GM23338 (cell line): Measurements from ENCODE around the gene CREB1. TPM values are rescaled to one million over a fixed set of nuclear protein-coding genes. Genes with fewer than 3 reads are reported as not detected.

ENCODE experiments used
- ATAC-seq: fragments of 200-7000 bp; cut with Tn5 transposase; 3 replicates; pipeline ENCODE4 v1.9.1; 2020
- DNase-seq: peaks from one replicate; pipeline ENCODE4 v3.0.0-alpha.2; 2015; ENCODE audit warnings: low spot score
- H2AFZ ChIP-seq: fragments of 200-600 bp; sonication (generic); 2 replicates; pipeline ENCODE4 v1.8.0; 2016; ENCODE audit warnings: antibody characterized with exemption, mild to moderate bottlenecking, moderate library complexity
- H3F3A ChIP-seq: fragments of 200-600 bp; sonication (generic); replicated peaks from 2 replicates; pipeline ENCODE4 v1.8.0; 2017; ENCODE audit warnings: antibody characterized with exemption, mixed run types, low read depth
- H3K27ac ChIP-seq: fragments of 200-600 bp; sonication (generic); 2 replicates; pipeline ENCODE4 v1.6.1; 2016; ENCODE audit warnings: low read depth
- H3K27me3 ChIP-seq: fragments of 200-600 bp; sonication (generic); 2 replicates; pipeline ENCODE4 v1.8.0; 2016; ENCODE audit warnings: mild to moderate bottlenecking, mixed run types, moderate library complexity; ENCODE audit not compliant: insufficient read depth
- H3K36me3 ChIP-seq: fragments of 200-600 bp; sonication (generic); 2 replicates; pipeline ENCODE4 v1.8.0; 2016; ENCODE audit warnings: mild to moderate bottlenecking; ENCODE audit not compliant: insufficient read depth
- H3K4me1 ChIP-seq: fragments of 200-600 bp; sonication (generic); 2 replicates; pipeline ENCODE4 v1.8.0; 2016; ENCODE audit warnings: mild to moderate bottlenecking, moderate library complexity; ENCODE audit not compliant: insufficient read depth
- H3K4me2 ChIP-seq: fragments of 200-600 bp; sonication (generic); 2 replicates; pipeline ENCODE4 v1.7.1; 2017; ENCODE audit warnings: mixed run types
- H3K4me3 ChIP-seq: fragments of 200-600 bp; sonication (generic); 2 replicates; pipeline ENCODE4 v1.6.1; 2016; ENCODE audit warnings: mixed run types
- H3K79me2 ChIP-seq: fragments of 200-600 bp; sonication (generic); replicated peaks from 2 replicates; pipeline ENCODE4 v1.8.0; 2017; ENCODE audit warnings: mild to moderate bottlenecking; ENCODE audit not compliant: insufficient read depth
- H3K9me2 ChIP-seq: fragments of 200-600 bp; sonication (generic); 2 replicates; pipeline ENCODE4 v1.8.0; 2017; ENCODE audit not compliant: insufficient read depth
- H4K20me1 ChIP-seq: fragments of 200-600 bp; sonication (generic); replicated peaks from 2 replicates; pipeline ENCODE4 v1.8.0; 2017; ENCODE audit warnings: mild to moderate bottlenecking; ENCODE audit not compliant: insufficient read depth
- H3K27ac Mint-ChIP-seq: 2 replicates; pipeline ENCODE4 v1.8.0; 2020; ENCODE audit warnings: inconsistent platforms, mild to moderate bottlenecking, moderate library complexity, mixed read lengths
- H3K27me3 Mint-ChIP-seq: 3 replicates; pipeline ENCODE4 v1.8.0; 2022; ENCODE audit warnings: low read depth, mild to moderate bottlenecking, moderate library complexity, mixed read lengths, inconsistent platforms; ENCODE audit not compliant: insufficient read depth, poor library complexity
- H3K36me3 Mint-ChIP-seq: 3 replicates; pipeline ENCODE4 v1.8.0; 2021; ENCODE audit warnings: low read depth, mild to moderate bottlenecking, inconsistent platforms, moderate library complexity, mixed read lengths
- H3K4me1 Mint-ChIP-seq: 3 replicates; pipeline ENCODE4 v1.8.0; 2020; ENCODE audit warnings: mild to moderate bottlenecking, inconsistent platforms, mixed read lengths
- H3K4me3 Mint-ChIP-seq: 3 replicates; pipeline ENCODE4 v1.8.0; 2021; ENCODE audit warnings: moderate library complexity, mild to moderate bottlenecking, inconsistent platforms, mixed read lengths
- H3K9me3 Mint-ChIP-seq: 3 replicates; pipeline ENCODE4 v1.8.0; 2020; ENCODE audit warnings: moderate library complexity, mild to moderate bottlenecking, inconsistent platforms, mixed read lengths
- CTCF ChIP-seq, 2 experiments: fragments of 200-600 bp in 1 of 2; sonication (generic) in 1 of 2; conservative IDR thresholded peaks; 2 replicates each; pipeline versions ENCODE4 v1.5.1 to v1.6.1; 2016 to 2017; ENCODE audit warnings: antibody characterized with exemption in 2 of 2, low read depth in 2 of 2, mild to moderate bottlenecking in 2 of 2, moderate library complexity in 1 of 2
- ETS1 ChIP-seq: IDR thresholded peaks from 2 replicates; pipeline ENCODE4 v1.6.1; 2016; ENCODE audit warnings: antibody characterized with exemption
- EZH2phosphoT487 ChIP-seq: fragments of 200-600 bp; sonication (generic); IDR thresholded peaks from one replicate; pipeline ENCODE4 v1.8.1; 2018; ENCODE audit warnings: antibody characterized with exemption; ENCODE audit not compliant: unreplicated experiment
- JUNB ChIP-seq: IDR thresholded peaks from one replicate; pipeline ENCODE4 v1.6.1; 2016; ENCODE audit warnings: antibody characterized with exemption; ENCODE audit not compliant: unreplicated experiment
- NANOG ChIP-seq: IDR thresholded peaks from 2 replicates; pipeline ENCODE4 v1.6.1; 2016; ENCODE audit warnings: antibody characterized with exemption, borderline replicate concordance
- POLR2AphosphoS5 ChIP-seq: IDR thresholded peaks from 2 replicates; pipeline ENCODE4 v1.6.1; 2016; ENCODE audit warnings: antibody characterized with exemption, low read depth
- REST ChIP-seq: IDR thresholded peaks from one replicate; pipeline ENCODE4 v1.6.1; 2018; ENCODE audit warnings: antibody characterized with exemption; ENCODE audit not compliant: unreplicated experiment
- ZNF114 ChIP-seq: fragments of 250-450 bp; sonication (Bioruptor Pico); IDR thresholded peaks from 2 replicates; pipeline ENCODE4 v1.5.0; 2020; ENCODE audit warnings: mild to moderate bottlenecking, moderate library complexity
- ZNF331 ChIP-seq: fragments of 250-450 bp; sonication (Bioruptor Pico); IDR thresholded peaks from 2 replicates; pipeline ENCODE4 v1.5.0; 2020; ENCODE audit warnings: low read depth, mild to moderate bottlenecking, moderate library complexity
- polyA plus RNA-seq: library from polyadenylated mRNA; unstranded; fragments of >200 nt; fragmentation: Nextera tagmentation; extraction: Ambion mirVana; gene quantifications from 2 replicates; pipeline ENCODE4 v1.2.1, GENCODE V29; 2016
- total RNA-seq: library from RNA; depleted of rRNA; stranded (reverse); fragments of >200 nt; shearing (Covaris generic); gene quantifications from 2 replicates; pipeline ENCODE4 v1.2.3, GENCODE V29; 2014

The CREB1 gene
- total and polyA plus RNA-seq, 2 experiments from 2014 or later: 40.3 to 104 TPM

GRCh38 chr2:207567671-207568070, 37.9 kb downstream of the CREB1 start (continued):
- TF ChIP-seq CTCF (conservative IDR thresholded peaks at IDR 0.05; ENCODE audit: low read depth in 2 of 2) (no peak), ZNF331 (CRISPR knock-in tag) (no peak), ZNF114 (CRISPR knock-in tag) (no peak)

- H3K4me2 ChIP-seq: no peak overlapping the region
- H3K4me3 ChIP-seq: no peak overlapping the region
- no peak for TF ChIP-seq REST
- no peak for TF ChIP-seq EZH2phosphoT487
- TF ChIP-seq JUNB: no peak
- no peak for TF ChIP-seq POLR2AphosphoS5
- H3K36me3 ChIP-seq: peaks cover 60% of the 10 kb centered on the region; the same call in 1 of the 2 replicates
- no peak overlapping the region for H3K27ac ChIP-seq
- ATAC-seq: no peak
- no peak overlapping the region for H3K4me3 Mint-ChIP-seq
- no peaks in the 10 kb centered on the region for H3K4me1 Mint-ChIP-seq
- no peaks in the 10 kb centered on the region; the same call in 1 of the 2 replicates for H4K20me1 ChIP-seq
- no peaks in the 10 kb centered on the region for H3K27me3 Mint-ChIP-seq
- no peak overlapping the region for H2AFZ ChIP-seq
- H3K27me3 ChIP-seq: no peaks in the 10 kb centered on the region
- no peaks in the 10 kb centered on the region for H3F3A ChIP-seq
- no peaks in the 10 kb centered on the region for H3K9me3 Mint-ChIP-seq
- no peak overlapping the region for H3K27ac Mint-ChIP-seq
- no peaks in the 10 kb centered on the region for H3K9me2 ChIP-seq
- peaks cover 85% of the 10 kb centered on the region for H3K36me3 Mint-ChIP-seq
- DNase-seq: no peak
- H3K4me1 ChIP-seq: no peaks in the 10 kb centered on the region
- 0 out of 2 replicates have a peak, but pooled peaks cover 6% of the 10 kb centered on the region for H3K79me2 ChIP-seq
These were observed 41.6 kb downstream of the CREB1 start for GRCh38 chr2:207571370-207571769.

- H3K36me3 Mint-ChIP-seq: peaks cover 82% of the 10 kb centered on the region
- DNase-seq: no peak
- no peak overlapping the region for H2AFZ ChIP-seq
- no peaks in the 10 kb centered on the region for H3K27me3 ChIP-seq
- H3K79me2 ChIP-seq: peaks cover 19% of the 10 kb centered on the region
- H3K36me3 ChIP-seq: peaks cover 51% of the 10 kb centered on the region
- H3K4me2 ChIP-seq: no peak overlapping the region
- no peak overlapping the region for H3K4me3 Mint-ChIP-seq
- H4K20me1 ChIP-seq: peaks cover 12% of the 10 kb centered on the region; the same call in 1 of the 2 replicates
- no peaks in the 10 kb centered on the region for H3K27me3 Mint-ChIP-seq
- no peaks in the 10 kb centered on the region for H3K4me1 Mint-ChIP-seq
- no peak for TF ChIP-seq ZNF114 (CRISPR knock-in tag)
- no peak for TF ChIP-seq POLR2AphosphoS5
- TF ChIP-seq NANOG: no peak
- no peak for TF ChIP-seq JUNB
- TF ChIP-seq ETS1: no peak
- TF ChIP-seq REST: no peak
- H3K27ac ChIP-seq: no peak overlapping the region
- no peaks in the 10 kb centered on the region for H3K9me3 Mint-ChIP-seq
- no peak for ATAC-seq
- H3K9me2 ChIP-seq: no peaks in the 10 kb centered on the region
- no peaks in the 10 kb centered on the region for H3F3A ChIP-seq
- no peak overlapping the region for H3K27ac Mint-ChIP-seq
- no peaks in the 10 kb centered on the region for H3K4me1 ChIP-seq
- H3K4me3 ChIP-seq: no peak overlapping the region
These were observed 55.2 kb downstream of the CREB1 start for GRCh38 chr2:207584952-207585351.
